GM10266 (cell line): ENCODE measurements around the gene SLC12A9.

Experiments
- DNase-seq: peaks from one replicate; pipeline ENCODE4 v3.0.0; 2012; ENCODE audit errors: extremely low spot score
- TF ChIP-seq, protein P1 (sequence below): IDR thresholded peaks from 2 replicates; pipeline ENCODE4 v1.5.1; 2012; ENCODE audit warnings: mild to moderate bottlenecking, low read depth; ENCODE audit not compliant: control insufficient read depth, insufficient read depth; ENCODE audit errors: missing control alignments

Gene SLC12A9

DNA sequence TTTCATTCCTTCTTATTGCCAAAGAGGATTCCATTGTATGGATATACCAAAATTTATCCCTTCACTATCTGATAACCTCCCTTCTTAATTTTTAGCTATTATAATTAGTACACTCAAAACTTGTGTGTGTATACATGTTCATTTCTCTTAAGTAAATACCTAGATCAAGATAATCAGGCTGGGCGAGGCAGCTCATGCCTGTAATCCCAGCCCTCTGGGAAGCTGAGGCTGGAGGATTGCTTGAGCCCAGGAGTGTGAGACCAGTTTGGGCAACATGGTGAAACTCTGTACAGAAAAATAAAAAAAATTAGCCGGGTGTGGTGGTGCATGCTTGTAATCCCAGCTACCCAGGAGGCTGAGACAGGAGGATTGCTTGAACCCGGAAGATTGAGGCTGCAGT, 59.0 kb downstream of the SLC12A9 start:
- DNase-seq: no peak
- TF ChIP-seq, protein P1, sequence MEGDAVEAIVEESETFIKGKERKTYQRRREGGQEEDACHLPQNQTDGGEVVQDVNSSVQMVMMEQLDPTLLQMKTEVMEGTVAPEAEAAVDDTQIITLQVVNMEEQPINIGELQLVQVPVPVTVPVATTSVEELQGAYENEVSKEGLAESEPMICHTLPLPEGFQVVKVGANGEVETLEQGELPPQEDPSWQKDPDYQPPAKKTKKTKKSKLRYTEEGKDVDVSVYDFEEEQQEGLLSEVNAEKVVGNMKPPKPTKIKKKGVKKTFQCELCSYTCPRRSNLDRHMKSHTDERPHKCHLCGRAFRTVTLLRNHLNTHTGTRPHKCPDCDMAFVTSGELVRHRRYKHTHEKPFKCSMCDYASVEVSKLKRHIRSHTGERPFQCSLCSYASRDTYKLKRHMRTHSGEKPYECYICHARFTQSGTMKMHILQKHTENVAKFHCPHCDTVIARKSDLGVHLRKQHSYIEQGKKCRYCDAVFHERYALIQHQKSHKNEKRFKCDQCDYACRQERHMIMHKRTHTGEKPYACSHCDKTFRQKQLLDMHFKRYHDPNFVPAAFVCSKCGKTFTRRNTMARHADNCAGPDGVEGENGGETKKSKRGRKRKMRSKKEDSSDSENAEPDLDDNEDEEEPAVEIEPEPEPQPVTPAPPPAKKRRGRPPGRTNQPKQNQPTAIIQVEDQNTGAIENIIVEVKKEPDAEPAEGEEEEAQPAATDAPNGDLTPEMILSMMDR: no peak

DNA sequence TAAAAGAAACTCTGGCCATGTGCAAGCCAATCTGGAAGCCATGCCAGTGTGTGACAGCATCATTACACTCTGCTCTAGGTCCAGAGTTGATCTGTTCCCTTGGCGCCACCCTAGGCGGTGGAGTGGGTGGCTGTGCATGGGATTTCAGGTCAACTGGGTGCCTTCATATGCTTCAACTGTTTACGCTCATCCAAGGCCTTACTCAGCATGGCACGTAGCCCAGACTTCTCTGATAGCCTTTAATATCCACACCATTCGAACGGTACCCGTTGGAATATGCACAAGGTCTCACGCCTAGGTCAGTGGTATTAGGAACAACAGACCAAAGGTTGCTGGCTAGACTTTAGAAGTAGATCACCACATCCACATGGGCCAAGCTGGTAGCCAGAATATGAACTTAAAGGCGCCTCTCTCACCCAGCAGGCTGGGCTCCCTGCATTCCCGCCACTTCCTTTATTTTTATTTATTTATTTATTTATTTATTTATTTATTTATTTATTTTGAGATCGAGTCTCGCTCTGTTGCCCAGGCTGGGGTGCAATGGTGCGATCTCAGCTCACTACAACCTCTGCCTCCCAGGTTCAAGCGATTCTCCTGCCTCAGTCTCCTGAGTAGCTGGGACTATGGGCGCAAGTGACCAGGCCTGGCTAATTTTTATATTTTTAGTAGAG, 61.8 kb downstream of the SLC12A9 start:
- DNase-seq: no peak
- TF ChIP-seq, protein P1: no peak

DNA sequence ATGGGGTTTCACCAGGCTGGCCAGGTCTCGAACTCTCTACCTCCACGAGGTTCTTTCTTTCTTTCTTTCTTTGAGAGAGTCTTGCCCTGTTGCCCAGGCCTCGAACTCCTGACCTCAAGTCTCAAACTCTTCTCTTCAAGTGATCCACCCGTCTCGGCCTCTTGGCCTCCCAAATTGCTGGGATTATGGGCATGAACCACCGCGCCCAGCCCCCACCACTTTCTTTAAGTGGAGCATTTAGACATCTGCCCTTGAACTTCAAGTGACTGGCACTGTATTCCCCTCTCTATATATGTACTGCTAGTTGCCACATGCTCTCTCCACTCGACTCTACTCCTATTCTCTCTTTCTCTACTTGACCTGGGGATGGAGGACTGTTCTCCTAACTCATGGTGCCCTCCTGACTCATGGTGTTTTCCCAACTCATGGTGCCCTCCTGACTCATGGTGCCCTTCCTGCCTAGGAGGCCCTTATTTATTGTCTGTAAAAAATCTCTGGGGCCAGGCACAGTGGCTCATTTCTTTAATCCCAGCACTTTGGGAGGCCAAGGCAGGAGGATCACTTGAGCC, 62.5 kb downstream of the SLC12A9 start:
- TF ChIP-seq, protein P1: no peak
- DNase-seq: no peak
